IPS DF 6.9 (cell line): ENCODE measurements around the gene PDZRN4.

ENCODE experiments used
- DNase-seq: peaks from one replicate; pipeline ENCODE4 v3.0.0-alpha.2; 2013; ENCODE audit warnings: low read depth, low spot score
- H3K27ac ChIP-seq: one replicate; pipeline ENCODE4 v1.5.1; 2013; ENCODE audit warnings: low read length, control low read depth
- H3K27me3 ChIP-seq: 2 replicates; pipeline ENCODE4 v1.6.1; 2013; ENCODE audit warnings: mild to moderate bottlenecking, low read length; ENCODE audit not compliant: control insufficient read depth, insufficient read depth
- H3K36me3 ChIP-seq: 2 replicates; pipeline ENCODE4 v1.6.1; 2013; ENCODE audit warnings: low read length; ENCODE audit not compliant: control insufficient read depth, insufficient read depth
- H3K4me1 ChIP-seq: 2 replicates; pipeline ENCODE4 v1.6.1; 2013; ENCODE audit warnings: low read length; ENCODE audit not compliant: control insufficient read depth, insufficient read depth
- H3K4me3 ChIP-seq: 2 replicates; pipeline ENCODE4 v1.5.1; 2013; ENCODE audit warnings: mild to moderate bottlenecking, low read length
- H3K9me3 ChIP-seq: 2 replicates; pipeline ENCODE4 v1.6.1; 2013; ENCODE audit warnings: low read length, inconsistent platforms; ENCODE audit not compliant: control insufficient read depth, insufficient read depth
- WGBS: extraction: QIAGEN DNeasy Blood & Tissue Kit; methylation state at CpG from one replicate; pipeline ENCODE4 v1.1.7; 2013; ENCODE audit warnings: mixed read lengths, missing lambda C conversion rate; ENCODE audit not compliant: insufficient read length, insufficient coverage; 5-methylcytosine and 5-hydroxymethylcytosine counted together

Gene PDZRN4

GRCh38 chr12:41402801-41403200 lies 214.7 kb downstream of the PDZRN4 start:
- no peak for DNase-seq
- H3K27ac ChIP-seq, result no peak overlapping the region
- WGBS, result no CpG with 5 or more reads among the region's 6 CpGs
- no peaks in the 10 kb centered on the region; the same call in 1 of the 2 replicates for H3K9me3 ChIP-seq
- no peaks in the 10 kb centered on the region for H3K4me1 ChIP-seq
- no peak overlapping the region for H3K4me3 ChIP-seq
- no peaks in the 10 kb centered on the region for H3K36me3 ChIP-seq
- no peaks in the 10 kb centered on the region for H3K27me3 ChIP-seq

GRCh38 chr12:41407232-41407799 lies 219.2 kb downstream of the PDZRN4 start:
- H3K4me3 ChIP-seq, result no peak overlapping the region
- no CpG with 5 or more reads among the region's 3 CpGs for WGBS
- H3K27ac ChIP-seq, result no peak overlapping the region
- H3K9me3 ChIP-seq, result no peaks in the 10 kb centered on the region; the same call in 1 of the 2 replicates
- H3K4me1 ChIP-seq, result no peaks in the 10 kb centered on the region
- H3K27me3 ChIP-seq, result no peaks in the 10 kb centered on the region
- DNase-seq, result no peak
- no peaks in the 10 kb centered on the region for H3K36me3 ChIP-seq

- H3K4me1 ChIP-seq, result no peaks in the 10 kb centered on the region
- H3K9me3 ChIP-seq, result no peaks in the 10 kb centered on the region; the same call in 1 of the 2 replicates
- no peak overlapping the region for H3K27ac ChIP-seq
- no peaks in the 10 kb centered on the region for H3K36me3 ChIP-seq
- no peak for DNase-seq
- WGBS, result no CpG with 5 or more reads among the region's 2 CpGs
- no peak overlapping the region for H3K4me3 ChIP-seq
- H3K27me3 ChIP-seq, result no peaks in the 10 kb centered on the region
These were observed 221.5 kb downstream of the PDZRN4 start for GRCh38 chr12:41409628-41410027.

GRCh38 chr12:41418586-41418985 lies 230.5 kb downstream of the PDZRN4 start:
- Histone ChIP-seq H3K36me3 (no peaks in the 10 kb centered on the region), H3K9me3 (no peaks in the 10 kb centered on the region), H3K27me3 (no peaks in the 10 kb centered on the region), H3K4me1 (peaks cover 3% of the 10 kb centered on the region; the same call in 1 of the 2 replicates), H3K27ac (no peak overlapping the region), H3K4me3 (no peak overlapping the region)
- DNase-seq, result no peak
- WGBS, result no CpG with 5 or more reads among the region's 3 CpGs

GRCh38 chr12:41419131-41419893 lies 231.2 kb downstream of the PDZRN4 start:
- H3K27ac ChIP-seq, result no peak overlapping the region
- WGBS, result no CpG with 5 or more reads among the region's 4 CpGs
- DNase-seq, result no peak
- no peaks in the 10 kb centered on the region for H3K36me3 ChIP-seq
- no peaks in the 10 kb centered on the region for H3K27me3 ChIP-seq
- no peak overlapping the region for H3K4me3 ChIP-seq
- peaks cover 3% of the 10 kb centered on the region; the same call in 1 of the 2 replicates for H3K4me1 ChIP-seq
- H3K9me3 ChIP-seq, result no peaks in the 10 kb centered on the region

GRCh38 chr12:41424651-41425050 lies 236.5 kb downstream of the PDZRN4 start:
- Histone ChIP-seq H3K27me3 (no peaks in the 10 kb centered on the region), H3K9me3 (no peaks in the 10 kb centered on the region), H3K4me3 (no peak overlapping the region), H3K36me3 (no peaks in the 10 kb centered on the region), H3K27ac (no peak overlapping the region), H3K4me1 (no peaks in the 10 kb centered on the region)
- no CpG with 5 or more reads among the region's 1 CpG for WGBS
- DNase-seq, result no peak

GRCh38 chr12:41433460-41433859 lies 245.3 kb downstream of the PDZRN4 start:
- Histone ChIP-seq H3K4me3 (no peak overlapping the region), H3K36me3 (no peaks in the 10 kb centered on the region), H3K27ac (no peak overlapping the region), H3K27me3 (no peaks in the 10 kb centered on the region), H3K9me3 (no peaks in the 10 kb centered on the region), H3K4me1 (no peaks in the 10 kb centered on the region)
- no peak for DNase-seq
- WGBS, result no CpG with 5 or more reads among the region's 5 CpGs

GRCh38 chr12:41436076-41436475 lies 248.0 kb downstream of the PDZRN4 start:
- Histone ChIP-seq H3K36me3 (no peaks in the 10 kb centered on the region), H3K9me3 (no peaks in the 10 kb centered on the region), H3K4me1 (no peaks in the 10 kb centered on the region), H3K27me3 (no peaks in the 10 kb centered on the region), H3K27ac (no peak overlapping the region), H3K4me3 (no peak overlapping the region)
- no CpG with 5 or more reads among the region's 4 CpGs for WGBS
- DNase-seq, result no peak

GRCh38 chr12:41437563-41437962 lies 249.4 kb downstream of the PDZRN4 start:
- no peak for DNase-seq
- WGBS, result no CpG with 5 or more reads among the region's 5 CpGs
- Histone ChIP-seq H3K9me3 (no peaks in the 10 kb centered on the region), H3K4me3 (no peak overlapping the region), H3K4me1 (no peaks in the 10 kb centered on the region), H3K36me3 (no peaks in the 10 kb centered on the region), H3K27me3 (no peaks in the 10 kb centered on the region), H3K27ac (no peak overlapping the region)

GRCh38 chr12:41438854-41439541 lies 250.9 kb downstream of the PDZRN4 start:
- no peaks in the 10 kb centered on the region for H3K27me3 ChIP-seq
- no peak for DNase-seq
- H3K36me3 ChIP-seq, result no peaks in the 10 kb centered on the region
- H3K27ac ChIP-seq, result no peak overlapping the region
- no CpG with 5 or more reads among the region's 3 CpGs for WGBS
- H3K9me3 ChIP-seq, result no peaks in the 10 kb centered on the region
- no peak overlapping the region for H3K4me3 ChIP-seq
- no peaks in the 10 kb centered on the region for H3K4me1 ChIP-seq
